A673 (cell line): ENCODE measurements around the gene LIF. TPM values are rescaled to one million over a fixed set of nuclear protein-coding genes. Genes with fewer than 3 reads are reported as not detected.

Source experiments
- BruUV-seq: library from RNA; stranded (reverse); fragments of 400-500 nt; replicated peaks from 2 replicates; lab custom pipeline; 2021; lab: Mats Ljungman, UMichigan
- CTCF ChIA-PET: fragments of 300-600 bp; sonication (Branson Sonifier 250); formaldehyde crosslinking; loops from one replicate; lab custom pipeline; 2022; ENCODE audit warnings: antibody characterized with exemption; lab: Charles Lee
- POLR2A ChIA-PET: fragments of 300-600 bp; sonication (Branson Sonifier 250); formaldehyde crosslinking; loops from one replicate; lab custom pipeline; 2022; ENCODE audit warnings: antibody characterized with exemption; ENCODE audit not compliant: low non-redundant PET; lab: Charles Lee
- DNase-seq: peaks from one replicate; pipeline ENCODE4 v3.0.0-alpha.2; 2015; ENCODE audit warnings: low spot score
- H3K27ac ChIP-seq: fragments of 200-600 bp; sonication (generic); 2 replicates; pipeline ENCODE4 v1.5.1; 2016; ENCODE audit warnings: mixed run types, low read depth, mild to moderate bottlenecking, mixed read lengths, antibody characterized with exemption, low read length; ENCODE audit not compliant: poor library complexity, severe bottlenecking
- H3K27me3 ChIP-seq: fragments of 200-600 bp; sonication (generic); replicated peaks from 2 replicates; pipeline ENCODE4 v1.6.1; 2017; ENCODE audit warnings: mixed run types, low read depth, mild to moderate bottlenecking, mixed read lengths, antibody characterized with exemption, low read length; ENCODE audit not compliant: insufficient read depth, poor library complexity
- H3K36me3 ChIP-seq: fragments of 200-600 bp; sonication (generic); 2 replicates; pipeline ENCODE4 v1.6.1; 2016; ENCODE audit warnings: mixed run types, mild to moderate bottlenecking, mixed read lengths, antibody characterized with exemption, low read length; ENCODE audit not compliant: insufficient read depth, poor library complexity, severe bottlenecking
- H3K4me1 ChIP-seq: fragments of 200-600 bp; sonication (generic); 2 replicates; pipeline ENCODE4 v1.6.1; 2017; ENCODE audit warnings: mixed run types, mild to moderate bottlenecking, mixed read lengths, antibody characterized with exemption, low read length; ENCODE audit not compliant: insufficient read depth, poor library complexity, severe bottlenecking
- H3K4me3 ChIP-seq: fragments of 200-600 bp; sonication (generic); 2 replicates; pipeline ENCODE4 v1.5.1; 2016; ENCODE audit warnings: low read depth, mixed run types, mild to moderate bottlenecking, mixed read lengths, low read length; ENCODE audit not compliant: poor library complexity, severe bottlenecking
- H3K9me3 ChIP-seq: fragments of 200-600 bp; sonication (generic); 2 replicates; pipeline ENCODE4 v1.6.1; 2016; ENCODE audit warnings: mixed run types, low read depth, mild to moderate bottlenecking, mixed read lengths, antibody characterized with exemption, low read length; ENCODE audit not compliant: poor library complexity, severe bottlenecking
- CTCF ChIP-seq: fragments of 300-800, 200-600 bp; sonication (generic); conservative IDR thresholded peaks from 2 replicates; pipeline ENCODE4 v1.5.1; 2017; ENCODE audit warnings: low read depth, mild to moderate bottlenecking, antibody characterized with exemption, low read length, moderate library complexity, mixed read lengths
- EZH2 ChIP-seq: fragments of 200-600 bp; sonication (generic); IDR thresholded peaks from 2 replicates; pipeline ENCODE4 v1.6.1; 2017; ENCODE audit warnings: borderline replicate concordance, low read depth, mild to moderate bottlenecking, mixed read lengths, antibody characterized with exemption, low read length; ENCODE audit not compliant: poor library complexity, severe bottlenecking
- intact Hi-C: fragments of 100-400 bp; cut with micrococcal nuclease; formaldehyde crosslinking; loops from one replicate; pipeline ENCODE4 v1.10.0; 2022; ENCODE audit not compliant: unreplicated experiment
- total RNA-seq: library from RNA; stranded (reverse); gene quantifications from 2 replicates; pipeline ENCODE4 v1.2.3, GENCODE V29; 2021

Gene LIF
- total RNA-seq, 1 experiment from 2014 or later: 0.24 TPM

DNA sequence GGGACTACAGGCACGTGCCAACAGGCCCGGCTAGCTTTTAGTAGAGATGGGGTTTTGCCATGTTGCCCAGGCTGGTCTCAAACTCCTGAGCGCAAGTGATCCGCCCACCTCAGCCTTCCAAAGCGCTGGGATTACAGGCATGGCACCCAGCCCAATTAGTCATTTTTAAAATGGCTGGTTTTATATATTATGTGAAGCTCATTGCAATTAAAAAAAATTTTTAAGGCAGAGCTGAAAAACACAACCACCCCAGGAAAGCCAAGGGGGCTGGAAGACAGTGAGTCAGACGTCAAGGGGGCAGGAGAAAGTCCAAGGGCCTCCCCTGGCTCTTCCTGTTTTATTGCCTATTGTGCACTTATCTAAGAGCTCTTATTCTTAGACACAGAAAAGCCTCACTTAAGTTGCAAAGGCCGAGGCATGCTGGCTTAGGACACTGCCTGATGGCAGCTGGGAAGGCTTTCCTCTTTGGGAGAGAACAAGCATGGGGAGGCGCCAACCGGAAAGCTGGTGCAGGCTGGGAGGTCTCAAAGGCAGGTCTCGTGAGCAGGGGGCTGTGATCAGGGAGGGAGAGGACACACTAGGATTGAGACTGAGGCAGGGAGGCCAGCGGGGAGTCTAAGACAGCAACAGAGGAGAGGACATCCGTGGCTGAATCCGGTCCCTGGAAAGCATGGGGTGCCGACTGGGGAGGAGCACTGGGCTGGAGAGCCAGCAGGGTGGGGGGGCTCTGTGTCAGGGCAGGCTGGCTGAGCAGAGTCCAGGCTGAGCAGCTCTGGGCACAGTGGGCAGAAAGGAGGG, 31.2 kb upstream of the LIF start:
- Histone ChIP-seq H3K27ac (no peak overlapping the region), H3K27me3 (no peaks in the 10 kb centered on the region), H3K9me3 (no peaks in the 10 kb centered on the region), H3K4me3 (no peak overlapping the region), H3K36me3 (no peaks in the 10 kb centered on the region), H3K4me1 (no peaks in the 10 kb centered on the region)
- intact Hi-C loops: no loop called here
- BruUV-seq: no TSS peak
- TF ChIP-seq EZH2 (no peak), CTCF (no peak)
- CTCF ChIA-PET: interaction anchor here (1.0 kb wide), 1 partner anchor 10 kb away, joined by 3 read pairs; no protein-coding TSS in a partner anchor
- peak; percentile 41 for DNase-seq
- POLR2A ChIA-PET: no interaction called here

DNA sequence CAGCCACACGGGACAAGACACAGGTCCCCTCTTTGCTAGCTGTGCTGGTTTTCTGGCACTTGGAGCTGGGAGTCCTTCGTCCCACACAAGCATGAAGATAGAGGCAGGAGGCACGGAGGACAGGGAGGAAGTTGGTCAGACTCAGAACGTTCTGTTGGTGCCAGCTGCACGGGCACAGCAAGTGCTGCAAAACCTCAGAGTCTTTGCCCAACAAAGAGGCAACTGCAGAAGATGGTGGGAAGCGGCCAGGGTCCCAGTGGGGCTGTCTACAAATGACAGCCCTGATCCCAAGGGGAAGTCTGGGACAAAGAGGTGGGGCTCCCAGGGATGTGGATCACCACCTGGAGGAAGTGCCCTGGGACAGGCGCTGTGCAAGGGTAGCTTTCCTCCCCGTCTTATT, 29.5 kb upstream of the LIF start:
- no peaks in the 10 kb centered on the region for H3K4me1 ChIP-seq
- no peak for TF ChIP-seq EZH2
- no peak for TF ChIP-seq CTCF
- POLR2A ChIA-PET: no interaction called here
- H3K4me3 ChIP-seq: no peak overlapping the region
- no peak for DNase-seq
- no peak overlapping the region for H3K27ac ChIP-seq
- BruUV-seq: no TSS peak
- intact Hi-C loops: no loop called here
- H3K36me3 ChIP-seq: no peaks in the 10 kb centered on the region
- CTCF ChIA-PET: no interaction called here
- H3K9me3 ChIP-seq: no peaks in the 10 kb centered on the region
- no peaks in the 10 kb centered on the region for H3K27me3 ChIP-seq

GRCh38 chr22:30275625-30276024, 29.1 kb upstream of the LIF start:
- POLR2A ChIA-PET: no interaction called here
- no peaks in the 10 kb centered on the region for H3K4me1 ChIP-seq
- CTCF ChIA-PET: no interaction called here
- H3K36me3 ChIP-seq: no peaks in the 10 kb centered on the region
- no peaks in the 10 kb centered on the region for H3K9me3 ChIP-seq
- intact Hi-C loops: no loop called here
- no TSS peak for BruUV-seq
- H3K27me3 ChIP-seq: no peaks in the 10 kb centered on the region
- no peak overlapping the region for H3K27ac ChIP-seq
- no peak overlapping the region for H3K4me3 ChIP-seq
- TF ChIP-seq EZH2: no peak
- no peak for TF ChIP-seq CTCF
- no peak for DNase-seq
